H1 (cell line): ENCODE data around the gene RWDD1. TPM values are rescaled to one million over a fixed set of nuclear protein-coding genes. Genes with fewer than 3 reads are reported as not detected.

Experiments used
- CTCF ChIA-PET: fragments of 300-600 bp; sonication (Branson Sonifier 250); formaldehyde crosslinking; loops from one replicate; lab custom pipeline; 2021; ENCODE audit not compliant: partially characterized antibody; lab: Charles Lee
- POLR2A ChIA-PET: fragments of 300-600 bp; sonication (Branson Sonifier 250); formaldehyde crosslinking; loops from one replicate; lab custom pipeline; 2021; ENCODE audit warnings: inconsistent platforms; ENCODE audit not compliant: partially characterized antibody; lab: Charles Lee
- DNase-seq, 2 experiments: peaks; one replicate each; pipeline versions ENCODE4 v3.0.0 to v3.0.0-alpha.2; 2010 to 2022; ENCODE audit warnings: low spot score in 2 of 2, low read depth in 1 of 2, mixed read lengths in 1 of 2
- FAIRE-seq: peaks from 2 replicates; lab custom pipeline; 2011; peaks lifted over from hg19 to GRCh38; lab: Jason Lieb, UNC
- H2AFZ ChIP-seq: 2 replicates; pipeline ENCODE4 v1.8.1; 2012; ENCODE audit warnings: low read length, inconsistent platforms
- H2AK5ac ChIP-seq: 2 replicates; pipeline ENCODE4 v1.6.1; 2013; ENCODE audit warnings: low read depth, low read length
- H2BK120ac ChIP-seq: replicated peaks from 2 replicates; pipeline ENCODE3; 2013; ENCODE audit warnings: low read depth, low read length, inconsistent platforms
- H2BK12ac ChIP-seq: 2 replicates; pipeline ENCODE4 v1.6.1; 2013; ENCODE audit warnings: low read depth, low read length
- H2BK15ac ChIP-seq: 2 replicates; pipeline ENCODE4 v1.6.1; 2013; ENCODE audit warnings: low read length
- H2BK20ac ChIP-seq: 2 replicates; pipeline ENCODE4 v1.6.1; 2013; ENCODE audit warnings: low read length
- H2BK5ac ChIP-seq: 2 replicates; pipeline ENCODE4 v1.6.1; 2013; ENCODE audit warnings: low read depth, low read length
- H3K14ac ChIP-seq: 2 replicates; pipeline ENCODE4 v1.6.1; 2013; ENCODE audit warnings: inconsistent platforms; ENCODE audit not compliant: insufficient read length
- H3K18ac ChIP-seq: 2 replicates; pipeline ENCODE4 v1.6.1; 2013; ENCODE audit warnings: low read length; ENCODE audit errors: extremely low read depth
- H3K23ac ChIP-seq: 2 replicates; pipeline ENCODE4 v1.6.1; 2013; ENCODE audit warnings: inconsistent platforms; ENCODE audit not compliant: insufficient read length
- H3K23me2 ChIP-seq: 2 replicates; pipeline ENCODE4 v1.6.1; 2013; ENCODE audit warnings: low read depth, low read length
- H3K27ac ChIP-seq: 2 replicates; pipeline ENCODE4 v1.6.1; 2011; ENCODE audit warnings: low read depth, low read length, inconsistent platforms
- H3K27me3 ChIP-seq, 4 experiments: replicated peaks in 1 of 4; 1 replicate in 1 of 4; 2 replicates in 3 of 4; pipeline versions ENCODE4 v1.6.1 to v1.8.1; 2011 to 2013; ENCODE audit warnings: low read length in 3 of 4, mild to moderate bottlenecking in 3 of 4, inconsistent platforms in 2 of 4, mixed read lengths in 2 of 4, moderate library complexity in 1 of 4; ENCODE audit not compliant: control insufficient read depth in 3 of 4, insufficient read depth in 3 of 4; ENCODE audit errors: extremely low read depth in 1 of 4
- H3K36me3 ChIP-seq, 4 experiments: 2 replicates each; pipeline versions ENCODE4 v1.6.1 to v1.8.1; 2011 to 2013; ENCODE audit warnings: mild to moderate bottlenecking in 4 of 4, low read length in 3 of 4, moderate library complexity in 2 of 4, control low read depth in 1 of 4, inconsistent platforms in 1 of 4; ENCODE audit not compliant: insufficient read depth in 4 of 4, control insufficient read depth in 2 of 4
- H3K4ac ChIP-seq: replicated peaks from 2 replicates; pipeline ENCODE3; 2013; ENCODE audit warnings: low read length, low read depth, mixed read lengths, inconsistent platforms; ENCODE audit not compliant: insufficient read length
- H3K4me1 ChIP-seq, 4 experiments: replicated peaks in 1 of 4; 1 replicate in 1 of 4; 2 replicates in 3 of 4; pipeline versions ENCODE4 v1.6.1 to v1.8.1; 2011 to 2013; ENCODE audit warnings: low read length in 3 of 4, inconsistent platforms in 2 of 4, mixed read lengths in 1 of 4; ENCODE audit not compliant: insufficient read depth in 4 of 4, control insufficient read depth in 3 of 4
- H3K4me2 ChIP-seq, 2 experiments: 2 replicates each; pipeline versions ENCODE4 v1.6.1 to v1.8.1; 2011 to 2013; ENCODE audit warnings: low read depth in 2 of 2, low read length in 2 of 2, control low read depth in 1 of 2, inconsistent platforms in 1 of 2, mild to moderate bottlenecking in 1 of 2; ENCODE audit not compliant: insufficient read depth in 1 of 2
- H3K4me3 ChIP-seq, 4 experiments: fragments of 200-600, 300-600 bp in 1 of 4; sonication (generic), shearing (Covaris generic), sonication (Bioruptor Twin) in 1 of 4; 2 replicates each; pipeline versions ENCODE4 v1.5.1 to v1.8.1; 2011 to 2016; ENCODE audit warnings: low read length in 4 of 4, low read depth in 3 of 4, control low read depth in 2 of 4, inconsistent platforms in 2 of 4, mild to moderate bottlenecking in 2 of 4, mixed read lengths in 1 of 4, moderate library complexity in 1 of 4; ENCODE audit not compliant: insufficient read depth in 2 of 4; ENCODE audit errors: extremely low read depth in 1 of 4
- H3K56ac ChIP-seq: replicated peaks from 2 replicates; pipeline ENCODE3; 2013; ENCODE audit warnings: low read depth, mild to moderate bottlenecking, mixed read lengths, low read length, inconsistent platforms; ENCODE audit not compliant: insufficient read length
- H3K79me1 ChIP-seq: 2 replicates; pipeline ENCODE4 v1.6.1; 2013; ENCODE audit warnings: low read depth, low read length, control low read depth
- H3K79me2 ChIP-seq, 2 experiments: 2 replicates each; pipeline versions ENCODE4 v1.6.1 to v1.8.1; 2012 to 2013; ENCODE audit warnings: low read length in 2 of 2, mild to moderate bottlenecking in 2 of 2, inconsistent platforms in 1 of 2; ENCODE audit not compliant: insufficient read depth in 2 of 2, control insufficient read depth in 1 of 2
- H3K9ac ChIP-seq, 4 experiments: replicated peaks in 1 of 4; 1 replicate in 1 of 4; 2 replicates in 3 of 4; pipeline versions ENCODE4 v1.6.1 to v1.8.1; 2011 to 2013; ENCODE audit warnings: low read depth in 3 of 4, low read length in 3 of 4, control low read depth in 2 of 4, mild to moderate bottlenecking in 2 of 4, moderate library complexity in 2 of 4, inconsistent platforms in 1 of 4; ENCODE audit errors: extremely low read depth in 1 of 4
- H3K9me3 ChIP-seq, 2 experiments: 2 replicates each; pipeline versions ENCODE4 v1.6.1 to v1.8.1; 2012 to 2013; ENCODE audit warnings: mild to moderate bottlenecking in 2 of 2, moderate library complexity in 2 of 2, control low read depth in 1 of 2, inconsistent platforms in 1 of 2, low read depth in 1 of 2, low read length in 1 of 2, mixed read lengths in 1 of 2; ENCODE audit not compliant: insufficient read depth in 2 of 2
- H4K20me1 ChIP-seq, 2 experiments: replicated peaks in 1 of 2; 2 replicates each; pipeline versions ENCODE3 to v1.8.1; 2011 to 2013; ENCODE audit warnings: inconsistent platforms in 2 of 2, low read length in 2 of 2, mild to moderate bottlenecking in 1 of 2; ENCODE audit not compliant: insufficient read depth in 2 of 2, control insufficient read depth in 1 of 2
- H4K5ac ChIP-seq: 2 replicates; pipeline ENCODE4 v1.6.1; 2013; ENCODE audit warnings: low read length, low read depth, mixed read lengths, inconsistent platforms; ENCODE audit not compliant: insufficient read length
- H4K8ac ChIP-seq: 2 replicates; pipeline ENCODE4 v1.8.0; 2013; ENCODE audit warnings: mild to moderate bottlenecking, moderate library complexity, low read length, inconsistent platforms; ENCODE audit not compliant: insufficient read depth; ENCODE audit errors: extremely low read depth
- H4K91ac ChIP-seq: replicated peaks from 2 replicates; pipeline ENCODE3; 2013; ENCODE audit warnings: low read length, mixed read lengths, inconsistent platforms; ENCODE audit not compliant: insufficient read length
- whole genome bisulfite sequencing, 2 experiments: shearing (Covaris generic) in 1 of 2; methylation state at CpG; one replicate each; pipeline versions ENCODE4 v1.1.6 to v1.1.7; 2013 to 2015; ENCODE audit warnings: low lambda C conversion rate in 2 of 2, mixed read lengths in 2 of 2, inconsistent platforms in 1 of 2, low coverage in 1 of 2, missing lambda C conversion rate in 1 of 2; ENCODE audit not compliant: insufficient replicate concordance in 2 of 2, insufficient coverage in 1 of 2, insufficient read length in 1 of 2; ENCODE audit errors: extremely low coverage in 1 of 2, missing lambda C conversion rate in 1 of 2; 5-methylcytosine and 5-hydroxymethylcytosine counted together
- polyA plus RNA-seq, 7 experiments: library from polyadenylated mRNA; depleted of rRNA in 3 of 7; stranded (reverse) in 5 of 7; unstranded in 2 of 7; fragments of >200 nt in 5 of 7; fragments of 200-250 nt in 2 of 7; gene quantifications; 1 replicate in 5 of 7; 2 replicates in 1 of 7; 4 replicates in 1 of 7; pipeline versions ENCODE4 v1.2.1 to v1.2.3, GENCODE V29; 2011 to 2013; ENCODE audit warnings: missing spikeins in 2 of 7, mixed read lengths in 2 of 7
- total RNA-seq: library from RNA; stranded (reverse); fragmentation: NEBNext Ultra II Directional; extraction: Animal tissue kit (Norgen Biotek cat#: 25700); gene quantifications from 2 replicates; pipeline ENCODE4 v1.2.1, GENCODE V29; 2021

The RWDD1 gene
- total and polyA plus RNA-seq, 2 of the 8 experiments (the other 6 are each of a cell fraction or from before 2014, with no cell fraction given), result 19.5 to 35.2 TPM

DNA sequence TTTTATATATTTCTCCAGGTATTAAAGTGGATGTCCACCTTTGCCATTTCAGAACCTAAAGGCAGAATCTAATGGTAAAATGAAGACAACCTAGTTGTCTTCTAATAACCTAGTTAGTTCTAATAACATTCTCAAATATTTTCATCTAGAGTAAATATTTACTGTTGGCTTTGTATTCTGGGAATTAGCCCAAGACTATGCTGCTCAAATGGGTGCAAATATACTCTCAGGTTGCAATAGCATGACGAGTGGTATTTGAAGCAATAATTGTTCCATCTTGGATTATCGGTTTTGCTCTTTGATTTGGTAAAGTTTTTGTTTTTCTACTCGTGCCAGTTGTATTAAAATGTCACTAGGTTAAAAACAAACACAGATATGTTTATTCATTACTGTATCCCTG, 23.9 kb downstream of the RWDD1 start:
- Histone ChIP-seq H3K9ac (no peak overlapping the region), H4K20me1 (no peaks in the 10 kb centered on the region), H2BK120ac (no peak overlapping the region), H3K56ac (no peak overlapping the region), H2BK15ac (no peak overlapping the region), H2BK12ac (no peak overlapping the region), H2AFZ (no peak overlapping the region), H3K14ac (no peak overlapping the region), H3K9me3 (no peaks in the 10 kb centered on the region), H3K79me2 (no peaks in the 10 kb centered on the region), H3K4ac (no peak overlapping the region), H3K23me2 (no peaks in the 10 kb centered on the region), H2BK5ac (no peak overlapping the region), H3K18ac (no peak overlapping the region), H3K23ac (no peak overlapping the region), H4K91ac (no peak overlapping the region), H4K8ac (no peak overlapping the region), H3K27me3 (no peaks in the 10 kb centered on the region), H3K4me1 (no peaks in the 10 kb centered on the region), H2BK20ac (no peak overlapping the region), H4K5ac (no peak overlapping the region), H3K27ac (no peak overlapping the region), H3K36me3 (peaks cover 0 to 24% (median 7%) of the 10 kb centered on the region in 4 experiments; a peak in 5 of 8 replicates), H3K79me1 (no peaks in the 10 kb centered on the region), H3K4me3 (no peak overlapping the region), H2AK5ac (no peak overlapping the region), H3K4me2 (no peak overlapping the region)
- FAIRE-seq (no peak), DNase-seq (no peak)
- CTCF ChIA-PET, result no interaction called here
- POLR2A ChIA-PET, result no interaction called here
- WGBS, 2 experiments, result 90% methylated on average over 3 of the region's 3 CpGs; no CpG with 5 or more reads in 1 of the 2 experiments
